SH-SY5Y (cell line): ENCODE results near the gene ZNF470.

Experiments
- GATA2 ChIP-seq: IDR thresholded peaks from 2 replicates; pipeline ENCODE4 v1.6.1; 2011; ENCODE audit warnings: mild to moderate bottlenecking, low read depth, low read length
- GATA3 ChIP-seq: IDR thresholded peaks from 2 replicates; pipeline ENCODE4 v1.6.1; 2011; ENCODE audit warnings: low read depth, mild to moderate bottlenecking, low read length, moderate library complexity

The ZNF470 gene

DNA sequence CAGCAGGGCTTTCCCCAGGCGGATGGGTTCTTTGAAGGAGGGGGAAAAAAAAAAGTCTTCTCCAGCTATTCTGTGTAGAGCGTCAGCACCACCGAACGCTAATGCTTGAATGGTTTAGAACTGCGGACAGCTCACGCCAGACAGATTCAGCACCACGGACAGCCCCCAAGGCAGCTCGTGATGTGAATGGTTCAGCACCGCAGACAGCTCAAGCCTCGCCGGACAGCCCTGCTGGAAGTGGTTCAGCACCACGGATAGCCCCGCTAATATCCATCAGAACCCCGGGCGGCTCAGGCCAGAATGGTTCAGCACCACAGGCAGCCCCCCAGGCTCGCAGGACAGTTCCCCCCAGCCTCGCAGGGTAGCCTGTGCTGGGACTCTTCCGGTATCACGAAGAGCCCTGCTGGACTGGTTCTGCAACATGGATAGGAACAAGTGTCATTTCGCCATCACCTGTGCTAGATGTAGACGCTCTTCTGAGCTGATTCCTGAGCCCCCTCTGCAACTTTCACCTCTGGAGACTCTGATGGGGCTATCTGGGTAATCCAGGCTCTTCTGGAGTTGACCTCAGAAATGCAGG lies 70.8 kb downstream of the ZNF470 start:
- TF ChIP-seq GATA2 (no peak), GATA3 (no peak)
